Peyer's patch (tissue), 4 donors: ENCODE results near the gene CD74. TPM values are rescaled to one million over a fixed set of nuclear protein-coding genes. Genes with fewer than 3 reads are reported as not detected.

Source experiments
- DNase-seq, 3 donors: peaks; one replicate each; pipeline ENCODE4 v3.0.0-alpha.2; 2017 to 2019
- H3K27ac ChIP-seq, 4 donors: fragments of 200-600 bp; sonication (generic); one replicate each; pipeline ENCODE4 v1.5.1; 2016 to 2019
- H3K27me3 ChIP-seq, 2 donors: fragments of 200-600 bp; sonication (generic); one replicate each; pipeline ENCODE4 v1.5.1; 2019
- H3K36me3 ChIP-seq, 3 donors: fragments of 200-600 bp; sonication (generic); one replicate each; pipeline ENCODE4 v1.5.1; 2016 to 2019
- H3K4me1 ChIP-seq, 4 donors: fragments of 200-600 bp; sonication (generic); one replicate each; pipeline ENCODE4 v1.5.1; 2016 to 2019
- H3K4me3 ChIP-seq, 4 donors: fragments of 200-600 bp; sonication (generic); 1 replicate in 3 of 4; 2 replicates in 1 of 4; pipeline ENCODE4 v1.5.1; 2016 to 2019; ENCODE audit warnings: mild to moderate bottlenecking in 1 of 4
- H3K9me3 ChIP-seq, 4 donors: fragments of 200-600 bp; sonication (generic); one replicate each; pipeline ENCODE4 v1.5.1; 2016 to 2019; ENCODE audit warnings: mild to moderate bottlenecking in 1 of 4
- CTCF ChIP-seq, 6 experiments: fragments of 450-650 bp in 4 of 6; fragments of 200-600 bp in 2 of 6; sonication (generic) in 1 of 6; IDR thresholded peaks; one replicate each; pipeline ENCODE4 v1.5.1; 2017 to 2019; ENCODE audit warnings: antibody characterized with exemption in 6 of 6, mild to moderate bottlenecking in 3 of 6, moderate library complexity in 1 of 6
- POLR2A ChIP-seq, 2 donors: fragments of 450-650 bp; IDR thresholded peaks; one replicate each; pipeline ENCODE4 v1.5.1; 2017; ENCODE audit warnings: antibody characterized with exemption in 2 of 2, mild to moderate bottlenecking in 2 of 2, moderate library complexity in 2 of 2
- total RNA-seq, 4 donors: library from RNA; depleted of rRNA; stranded (reverse); fragments of >200 nt; gene quantifications; one replicate each; pipeline ENCODE4 v1.1.0, GENCODE V29; 2016

CD74 gene
- total RNA-seq = 1,000 to 10,000 TPM in 2 of 4 donors, 100 to 1,000 TPM in 2; 759 to 2,006 (median 1,183) TPM

- Histone ChIP-seq H3K9me3 (no peaks in the 10 kb centered on the region), H3K4me3 (peak within 1 kb of the TSS; percentile 55 to 75 (median 64)), H3K27me3 (no peaks in the 10 kb centered on the region), H3K27ac (peak within 1 kb of the TSS; percentile 85 to 97 (median 94)), H3K4me1 (peaks cover 3 to 24% (median 12%) of the 10 kb centered on the region in 4 donors), H3K36me3 (peaks cover 0 to 8% (median 0%) of the 10 kb centered on the region in 3 donors)
- DNase-seq = peak; percentile 83 to 98 (median 98)
- TF ChIP-seq POLR2A (IDR thresholded peaks at IDR 0.05) (peak; percentile 85 to 89), CTCF (IDR thresholded peaks at IDR 0.05) (no peak)
These were observed at the start of gene CD74 for GRCh38 chr5:150412319-150413175. Gene CD74 (minus strand): TSS chr5:150412910. CDS start chr5:150412749, 161 bp downstream.

- Histone ChIP-seq H3K27ac (peak overlapping the region in 2 of 4 donors; percentile 23 to 68), H3K4me3 (no peak overlapping the region)
- DNase-seq = peak in 2 of 3 donors; percentile 83 to 84
These were observed 48.5 kb upstream of the CD74 start for GRCh38 chr5:150461231-150461630.

GRCh38 chr5:150460781-150461180 is 48.1 kb upstream of the CD74 start:
- peaks cover 0 to 9% (median 1%) of the 10 kb centered on the region in 4 donors for H3K4me1 ChIP-seq
- DNase-seq = no peak
- peak overlapping the region in 2 of 4 donors; percentile 23 to 68 for H3K27ac ChIP-seq
- H3K4me3 ChIP-seq = no peak overlapping the region
- no peaks in the 10 kb centered on the region for H3K27me3 ChIP-seq
- no peaks in the 10 kb centered on the region for H3K9me3 ChIP-seq
- TF ChIP-seq POLR2A (IDR thresholded peaks at IDR 0.05) (no peak), CTCF (IDR thresholded peaks at IDR 0.05) (no peak)
- no peaks in the 10 kb centered on the region for H3K36me3 ChIP-seq

More at GRCh38 chr5:150461231-150461630, 48.5 kb upstream of the CD74 start:
- H3K27me3 ChIP-seq = no peaks in the 10 kb centered on the region
- no peaks in the 10 kb centered on the region for H3K36me3 ChIP-seq
- TF ChIP-seq CTCF (IDR thresholded peaks at IDR 0.05) = no peak
- TF ChIP-seq POLR2A (IDR thresholded peaks at IDR 0.05) = no peak
- no peaks in the 10 kb centered on the region for H3K9me3 ChIP-seq
- H3K4me1 ChIP-seq = peaks cover 0 to 9% (median 1%) of the 10 kb centered on the region in 4 donors

GRCh38 chr5:150458802-150459557 is 46.3 kb upstream of the CD74 start:
- Histone ChIP-seq H3K27me3 (no peaks in the 10 kb centered on the region), H3K9me3 (no peaks in the 10 kb centered on the region), H3K27ac (peak overlapping the region in 1 of 4 donors; percentile 17), H3K4me1 (peaks cover 0 to 9% (median 1%) of the 10 kb centered on the region in 4 donors), H3K36me3 (no peaks in the 10 kb centered on the region), H3K4me3 (peak overlapping the region in 2 of 4 donors; percentile 1 to 36)
- peak; percentile 80 to 91 (median 89) for DNase-seq
- TF ChIP-seq CTCF (IDR thresholded peaks at IDR 0.05) = peak; percentile 83 to 94 (median 91)
- TF ChIP-seq POLR2A (IDR thresholded peaks at IDR 0.05) = no peak

- Histone ChIP-seq H3K9me3 (no peaks in the 10 kb centered on the region), H3K4me3 (no peak overlapping the region), H3K27ac (no peak overlapping the region), H3K36me3 (no peaks in the 10 kb centered on the region), H3K4me1 (peaks cover 0 to 9% (median 1%) of the 10 kb centered on the region in 4 donors), H3K27me3 (no peaks in the 10 kb centered on the region)
- no peak for DNase-seq
- TF ChIP-seq CTCF (IDR thresholded peaks at IDR 0.05) (no peak), POLR2A (IDR thresholded peaks at IDR 0.05) (no peak)
These were observed 45.0 kb upstream of the CD74 start for GRCh38 chr5:150457562-150458240.
